ENCODE results near the gene YPEL2.

DNA sequence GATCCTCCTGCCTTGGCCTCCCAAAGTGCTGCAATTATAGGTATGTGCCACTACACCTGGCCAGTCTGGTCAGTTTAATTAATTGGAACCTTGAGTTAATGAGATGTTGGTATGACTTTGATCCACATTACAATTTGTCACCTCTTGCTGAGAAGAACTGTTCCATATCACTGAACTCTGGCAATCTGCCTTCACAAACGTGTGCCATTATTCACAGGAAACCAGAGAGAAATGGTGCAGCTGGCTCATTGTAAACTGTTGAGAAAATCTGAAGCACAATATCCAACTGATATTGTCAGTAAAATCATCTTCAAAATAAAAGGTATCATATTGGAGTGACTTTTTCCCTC, 39.3 kb upstream of the YPEL2 start:
- TF ChIP-seq, protein P1, sequence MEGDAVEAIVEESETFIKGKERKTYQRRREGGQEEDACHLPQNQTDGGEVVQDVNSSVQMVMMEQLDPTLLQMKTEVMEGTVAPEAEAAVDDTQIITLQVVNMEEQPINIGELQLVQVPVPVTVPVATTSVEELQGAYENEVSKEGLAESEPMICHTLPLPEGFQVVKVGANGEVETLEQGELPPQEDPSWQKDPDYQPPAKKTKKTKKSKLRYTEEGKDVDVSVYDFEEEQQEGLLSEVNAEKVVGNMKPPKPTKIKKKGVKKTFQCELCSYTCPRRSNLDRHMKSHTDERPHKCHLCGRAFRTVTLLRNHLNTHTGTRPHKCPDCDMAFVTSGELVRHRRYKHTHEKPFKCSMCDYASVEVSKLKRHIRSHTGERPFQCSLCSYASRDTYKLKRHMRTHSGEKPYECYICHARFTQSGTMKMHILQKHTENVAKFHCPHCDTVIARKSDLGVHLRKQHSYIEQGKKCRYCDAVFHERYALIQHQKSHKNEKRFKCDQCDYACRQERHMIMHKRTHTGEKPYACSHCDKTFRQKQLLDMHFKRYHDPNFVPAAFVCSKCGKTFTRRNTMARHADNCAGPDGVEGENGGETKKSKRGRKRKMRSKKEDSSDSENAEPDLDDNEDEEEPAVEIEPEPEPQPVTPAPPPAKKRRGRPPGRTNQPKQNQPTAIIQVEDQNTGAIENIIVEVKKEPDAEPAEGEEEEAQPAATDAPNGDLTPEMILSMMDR (IDR thresholded peaks at IDR 0.05; ENCODE audit: insufficient read depth, low read depth, low read length) = no peak
- no peak for TF ChIP-seq EZH2 (IDR thresholded peaks at IDR 0.05; ENCODE audit: insufficient read depth, low read length)

Data from astrocyte (in vitro differentiated cells and primary cell).